Measurements from ENCODE around the gene ITPRIPL2.

ITPRIPL2 gene

DNA sequence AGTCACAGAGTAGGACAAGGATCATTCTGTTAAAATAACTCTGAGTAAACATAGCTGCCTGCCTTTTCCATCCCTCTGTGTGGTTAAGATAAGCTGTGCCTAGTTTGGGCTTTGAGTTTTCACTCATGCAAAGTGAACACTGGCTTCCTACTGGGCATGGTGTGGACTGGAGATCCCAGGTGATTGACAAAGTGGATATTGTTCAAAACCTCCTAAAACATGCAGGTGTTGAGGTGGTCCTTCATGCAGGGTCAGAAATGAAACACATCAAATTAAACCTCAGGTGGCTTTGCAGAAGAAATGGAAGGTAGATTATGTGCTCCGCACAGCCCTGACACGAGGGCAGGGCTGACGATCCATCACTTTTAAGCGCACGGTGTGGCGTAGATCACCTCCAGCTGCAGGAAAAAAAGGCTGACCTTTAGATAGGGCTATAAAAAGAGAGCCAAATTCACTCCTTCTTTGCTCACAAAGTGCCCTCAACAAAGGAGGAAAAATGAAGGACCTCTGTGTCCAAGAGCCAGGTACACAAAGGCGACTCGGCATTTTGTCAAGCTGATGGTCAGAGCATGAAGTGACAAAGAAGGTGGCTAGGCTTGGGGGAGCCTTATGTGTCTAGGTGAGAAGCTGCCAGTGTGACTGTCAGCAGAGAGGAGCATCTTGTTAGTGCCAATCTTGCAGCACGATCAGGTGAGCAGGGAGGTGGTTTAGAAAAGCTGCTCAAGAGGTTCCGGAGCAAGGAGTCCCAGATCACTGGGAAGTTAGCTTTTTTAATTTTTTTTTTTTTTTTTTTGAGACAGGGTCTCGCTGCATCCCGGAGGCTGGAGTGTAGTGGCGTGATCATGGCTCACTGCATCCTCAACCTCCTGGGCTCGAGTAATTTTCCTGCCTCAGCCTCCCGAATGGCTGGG, 19.9 kb upstream of the ITPRIPL2 start:
- DNase-seq = no peak

DNA sequence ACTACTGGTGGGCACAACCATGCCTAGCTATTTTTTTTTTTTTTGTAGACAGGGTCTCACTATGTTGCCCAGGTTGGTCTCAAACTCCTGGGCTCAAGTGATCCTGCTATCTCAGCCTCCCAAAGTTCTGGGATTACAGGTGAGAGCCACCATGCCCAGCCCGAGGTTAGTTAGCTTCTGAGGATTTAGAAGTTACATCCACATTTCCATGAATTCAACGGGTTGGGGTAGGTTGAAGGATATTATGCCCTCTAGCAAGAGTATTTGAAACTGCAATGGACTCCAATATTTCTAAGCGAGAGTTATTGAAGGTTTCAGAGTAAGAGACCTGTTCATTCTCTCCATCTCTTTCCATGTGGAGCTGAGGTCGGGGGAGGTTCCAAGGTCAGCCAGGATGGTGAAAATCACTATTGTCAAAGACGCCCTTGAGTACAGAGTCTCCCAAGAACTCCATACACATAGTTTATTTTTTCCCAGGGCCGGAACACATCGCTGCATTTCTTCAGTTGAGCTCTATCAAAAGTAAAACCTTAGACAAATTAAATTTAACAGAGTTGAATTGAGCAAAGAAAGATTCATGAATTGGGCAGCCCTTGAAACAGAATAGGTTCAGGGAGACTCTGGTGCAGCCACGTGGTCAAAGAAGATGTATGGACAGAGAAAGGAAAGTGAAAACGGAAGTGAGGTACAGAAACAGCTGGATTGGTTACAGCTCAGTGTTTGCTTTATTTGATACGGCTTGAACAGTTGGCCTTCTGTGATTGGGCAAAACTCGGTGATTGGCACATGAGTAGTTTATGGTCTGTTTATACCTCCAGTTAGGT, 19.0 kb upstream of the ITPRIPL2 start:
- no peak for DNase-seq

DNA sequence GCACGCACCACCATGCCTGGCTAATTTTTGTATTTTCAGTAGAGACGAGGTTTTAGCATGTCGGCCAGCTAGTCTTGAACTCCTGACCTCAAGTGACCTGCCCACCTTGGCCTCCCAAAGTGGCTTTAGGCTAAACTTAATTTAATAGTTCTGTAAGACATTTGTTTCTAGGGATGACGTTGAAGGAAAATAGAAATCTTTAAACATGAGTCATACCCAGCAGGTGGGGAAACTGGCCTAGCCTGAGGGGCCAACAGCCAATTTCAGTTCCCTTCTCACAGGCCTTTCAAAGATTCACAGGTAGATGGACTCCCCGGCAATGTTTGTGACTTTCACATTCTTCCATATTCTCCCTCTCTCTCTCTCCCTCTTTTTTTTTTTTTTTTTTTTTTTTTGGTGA, 18.1 kb upstream of the ITPRIPL2 start:
- DNase-seq = no peak

DNA sequence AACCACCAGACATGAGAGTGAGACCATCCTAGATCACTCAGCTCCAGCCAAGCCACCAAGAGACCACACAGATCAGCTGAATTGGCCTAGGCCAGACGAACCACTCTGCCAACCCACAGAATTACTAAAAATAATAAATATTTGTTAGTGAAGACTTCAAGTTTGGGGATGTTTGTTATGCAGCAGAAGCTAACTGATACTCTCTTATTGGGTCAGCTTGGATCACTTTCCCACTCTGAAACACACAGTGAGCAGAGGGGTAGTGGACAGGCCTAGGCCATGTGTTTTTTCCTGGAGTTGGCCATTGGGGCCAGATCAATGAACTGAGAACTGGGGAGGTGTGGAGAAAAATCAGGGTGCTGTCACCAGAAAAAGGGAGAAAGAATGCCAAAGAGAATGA, 15.6 kb upstream of the ITPRIPL2 start:
- DNase-seq = no peak

DNA sequence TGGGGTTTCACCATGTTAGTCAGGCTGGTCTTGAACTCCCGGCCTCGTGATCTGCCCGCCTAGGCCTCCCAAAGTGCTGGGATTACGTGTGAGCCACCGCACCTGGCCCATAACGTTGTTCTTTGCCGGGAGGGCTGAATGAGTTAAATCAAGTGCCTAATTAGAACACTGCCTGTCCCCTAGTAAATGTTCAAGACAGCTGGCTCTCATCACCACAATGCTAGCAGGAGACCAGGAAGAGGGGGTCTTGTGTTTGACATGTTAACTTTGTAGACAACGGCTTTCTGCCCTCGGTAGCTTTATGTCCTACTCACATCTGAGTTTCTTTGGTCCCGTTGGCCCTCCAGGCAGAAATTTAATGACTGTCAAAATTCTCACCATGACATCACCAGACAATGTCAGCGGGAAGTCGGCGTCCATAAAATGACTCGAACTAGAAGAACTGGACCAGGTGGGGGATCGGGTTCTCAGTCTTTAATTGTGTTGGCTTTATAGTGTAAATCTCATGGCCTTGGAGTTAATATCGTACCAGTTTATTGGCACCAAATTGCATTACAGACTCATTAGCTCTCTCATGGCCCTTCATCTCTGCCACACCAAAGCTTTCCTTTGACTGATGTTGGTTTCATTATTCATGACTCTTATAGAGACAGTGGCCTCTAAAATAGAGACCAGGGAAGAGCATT, 11.4 kb upstream of the ITPRIPL2 start:
- no peak for DNase-seq

DNA sequence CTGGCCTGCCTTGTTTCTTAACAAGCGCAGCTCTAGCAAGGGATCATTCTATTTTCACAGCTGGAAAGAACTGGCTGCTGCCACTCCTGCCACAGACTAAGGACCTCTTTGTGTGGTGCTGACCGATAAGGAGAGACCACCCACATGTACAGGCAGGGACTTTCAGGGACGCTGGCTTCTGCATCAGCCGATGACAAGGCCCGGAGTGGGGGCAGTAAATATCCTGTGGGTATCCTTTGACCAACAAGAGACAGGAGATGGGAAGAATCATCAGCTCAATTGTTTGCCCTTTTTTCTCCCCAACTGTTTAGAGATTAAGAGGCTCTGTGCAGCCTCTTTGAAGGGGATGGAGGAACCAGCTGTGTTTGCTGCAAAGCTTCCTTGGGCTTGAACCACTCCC, 9.2 kb upstream of the ITPRIPL2 start:
- no peak for DNase-seq

DNA sequence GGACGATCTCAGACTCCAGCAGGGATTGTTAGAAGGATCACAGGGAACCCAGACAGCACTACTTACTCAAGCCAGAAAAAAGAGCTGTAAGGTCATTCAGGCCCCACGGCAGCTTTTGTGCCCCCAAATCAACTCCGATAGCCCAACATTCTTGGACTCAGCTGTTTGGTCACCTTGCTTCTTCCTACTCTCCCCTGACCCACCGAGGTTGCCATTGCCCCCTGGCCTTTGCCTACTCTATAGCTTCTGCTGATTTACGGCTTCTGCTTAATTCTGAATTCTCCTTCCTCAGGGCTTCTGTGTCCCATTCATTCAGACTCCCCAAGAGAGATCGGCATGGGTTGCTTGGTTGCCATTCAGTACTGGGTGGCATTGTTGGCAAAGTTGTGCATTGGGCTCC, 8.6 kb upstream of the ITPRIPL2 start:
- DNase-seq = no peak

DNA sequence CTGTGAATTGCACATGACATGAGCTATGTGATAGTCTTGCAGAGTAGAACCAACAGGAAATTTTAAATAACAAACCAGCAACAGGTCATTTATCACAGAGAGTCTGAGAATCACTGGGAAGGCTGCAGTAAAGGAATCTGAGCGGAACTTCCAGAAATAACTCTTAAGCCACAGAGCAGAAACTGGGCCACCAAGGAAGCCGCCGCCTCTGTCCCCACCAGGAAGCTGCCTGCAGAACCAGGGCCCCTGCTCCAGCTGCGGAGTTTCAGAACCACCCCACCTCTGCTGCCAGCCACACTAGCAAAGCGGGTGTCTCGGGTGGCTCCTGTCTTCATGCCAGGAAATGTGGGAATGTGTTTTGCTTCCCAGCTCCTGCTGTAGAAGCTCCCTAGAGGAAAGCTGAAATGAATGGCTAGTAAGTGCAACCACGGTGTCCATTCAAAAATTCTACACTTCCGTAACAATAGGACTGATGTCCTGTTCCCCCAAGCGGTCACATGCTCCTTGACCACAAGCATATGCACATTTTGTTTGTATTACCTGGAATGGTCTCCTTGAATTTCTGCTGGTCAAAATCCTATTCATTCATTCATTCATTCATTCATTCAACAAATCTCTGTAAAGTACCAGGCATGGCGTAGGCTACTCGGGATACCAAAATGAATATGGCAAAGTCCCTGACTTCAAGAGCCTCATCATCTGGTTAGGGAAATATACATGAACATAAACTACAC, 7.7 kb upstream of the ITPRIPL2 start:
- DNase-seq = no peak

DNA sequence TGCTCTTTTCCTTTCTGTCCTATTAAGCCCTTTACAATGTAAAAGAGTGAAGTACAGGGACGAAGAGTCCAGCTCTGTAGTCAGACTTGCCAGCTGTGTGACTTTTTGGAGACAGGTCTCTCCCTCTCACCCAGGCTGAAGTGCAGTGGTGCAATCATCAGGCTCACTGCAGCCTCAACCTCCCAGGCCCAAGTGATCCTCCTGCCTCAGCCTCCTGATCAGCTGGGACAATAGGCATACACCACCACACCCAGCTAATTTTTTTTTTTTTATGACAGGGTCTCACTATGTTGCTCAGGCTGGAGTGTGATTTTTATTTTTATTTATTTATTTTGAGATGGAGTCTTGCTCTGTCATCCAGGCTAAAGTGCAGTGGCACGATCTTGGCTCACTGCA, 7.1 kb upstream of the ITPRIPL2 start:
- DNase-seq = no peak

DNA sequence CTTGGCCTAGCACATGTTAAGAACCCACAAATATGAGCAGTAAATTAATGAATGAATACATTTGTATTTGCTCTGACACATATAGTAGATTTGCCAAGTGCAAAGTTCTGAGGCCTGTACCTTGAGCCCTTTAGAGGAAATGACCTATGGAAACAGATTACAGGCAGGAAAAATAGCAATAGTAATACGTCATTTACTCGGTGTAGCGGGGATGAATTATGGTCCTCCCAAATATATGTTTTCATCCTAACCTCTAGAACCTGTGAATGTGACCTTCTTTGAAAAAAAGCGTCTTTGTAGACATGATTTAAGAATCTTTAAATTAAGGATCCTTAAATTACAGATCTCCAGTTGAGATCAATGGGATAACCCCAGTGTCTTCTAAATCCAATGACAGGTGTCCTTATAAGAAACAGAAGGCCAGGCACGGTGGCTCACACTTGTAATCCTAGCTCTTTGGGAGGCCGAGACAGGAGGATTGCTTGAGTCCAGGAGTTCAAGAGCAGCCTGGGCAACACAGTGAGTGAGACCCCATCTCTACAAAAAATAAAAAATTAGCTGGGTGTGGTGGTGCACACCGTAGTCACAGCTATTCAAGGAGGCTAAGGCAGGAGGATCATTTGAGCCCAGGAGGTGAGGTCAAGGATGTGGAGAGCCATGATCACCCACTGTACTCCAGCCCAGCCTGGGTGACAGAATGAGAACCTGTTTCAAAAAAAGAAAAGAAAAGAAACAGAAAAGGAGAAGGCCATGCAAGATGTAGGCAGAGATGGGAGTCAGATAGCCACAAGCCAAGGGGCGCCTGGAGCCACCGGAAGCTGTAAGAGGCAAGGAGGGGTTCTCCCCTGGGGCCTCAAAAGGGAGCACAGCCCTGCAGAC, 5.1 kb upstream of the ITPRIPL2 start:
- DNase-seq = no peak

DNA sequence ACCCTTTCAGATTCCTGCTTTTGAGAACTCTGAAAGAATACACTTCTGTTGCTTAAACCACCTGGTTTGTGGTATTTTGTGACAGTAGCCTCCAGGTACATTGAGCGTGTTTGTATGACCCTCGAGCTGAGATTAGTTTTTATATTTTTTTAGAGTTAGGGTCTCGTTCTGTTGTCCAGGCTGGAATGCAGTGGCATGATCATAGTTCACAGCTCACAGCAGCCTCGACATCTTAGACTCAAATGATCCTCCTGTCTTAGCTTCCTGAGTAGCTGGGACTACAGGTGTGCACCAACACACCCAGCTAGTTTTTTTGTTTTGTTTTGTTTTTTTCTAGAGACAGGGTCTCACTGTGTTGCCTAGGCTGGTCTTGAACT, 4.5 kb upstream of the ITPRIPL2 start:
- DNase-seq = no peak

DNA sequence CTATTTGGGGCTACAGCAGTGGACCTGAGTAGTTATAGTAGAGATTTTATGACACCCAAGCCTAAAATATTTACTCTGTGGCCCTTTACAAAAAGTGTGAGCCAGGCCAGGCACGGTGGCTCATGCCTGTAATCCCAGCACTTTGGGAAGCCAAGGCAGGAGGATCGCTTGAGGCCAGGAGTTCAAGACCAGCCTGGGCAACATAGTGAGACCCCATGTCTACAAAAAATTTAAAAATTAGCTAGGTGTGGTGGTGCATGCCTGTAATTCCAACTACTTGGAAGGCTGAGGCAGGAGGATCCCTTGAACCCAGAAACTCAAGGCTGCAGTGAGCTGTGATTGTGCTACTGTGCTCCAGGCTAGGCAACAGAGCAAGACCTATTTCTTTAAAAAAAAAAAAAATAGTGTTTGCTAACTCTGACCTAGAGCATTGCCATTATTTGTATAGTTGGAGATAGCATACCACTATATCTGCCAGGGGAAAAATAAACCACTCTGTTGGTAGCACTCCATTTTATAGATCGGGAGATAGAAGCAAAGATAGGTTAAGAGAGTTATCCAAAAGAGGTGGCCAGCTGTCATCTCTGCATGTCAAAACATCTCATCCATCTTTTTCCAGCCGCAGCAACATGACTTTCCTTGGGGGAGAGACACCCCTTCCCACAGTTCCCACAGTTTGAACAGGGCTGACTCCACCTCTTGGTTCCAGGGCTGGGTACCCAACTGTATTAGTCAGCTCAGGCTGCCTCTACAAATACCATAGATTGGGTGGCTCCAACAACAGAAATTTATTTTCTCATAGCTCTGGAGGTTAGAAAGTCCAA, 3.0 kb upstream of the ITPRIPL2 start:
- DNase-seq = no peak

DNA sequence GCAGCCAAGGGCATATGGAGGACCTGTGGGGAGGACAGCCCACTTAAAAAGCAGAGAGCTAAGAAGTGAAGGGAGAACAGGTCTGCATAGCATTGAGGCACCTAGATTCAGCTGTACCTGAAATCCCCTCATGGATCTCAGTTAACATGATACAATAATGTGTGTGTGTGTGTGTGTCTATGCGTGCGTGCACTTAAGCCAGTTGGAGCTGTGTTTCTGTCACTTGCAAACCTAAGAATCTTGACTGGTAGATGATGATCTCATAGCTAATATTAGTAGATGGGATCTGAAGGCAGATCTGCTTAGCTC, 1.7 kb upstream of the ITPRIPL2 start:
- no peak for DNase-seq

DNA sequence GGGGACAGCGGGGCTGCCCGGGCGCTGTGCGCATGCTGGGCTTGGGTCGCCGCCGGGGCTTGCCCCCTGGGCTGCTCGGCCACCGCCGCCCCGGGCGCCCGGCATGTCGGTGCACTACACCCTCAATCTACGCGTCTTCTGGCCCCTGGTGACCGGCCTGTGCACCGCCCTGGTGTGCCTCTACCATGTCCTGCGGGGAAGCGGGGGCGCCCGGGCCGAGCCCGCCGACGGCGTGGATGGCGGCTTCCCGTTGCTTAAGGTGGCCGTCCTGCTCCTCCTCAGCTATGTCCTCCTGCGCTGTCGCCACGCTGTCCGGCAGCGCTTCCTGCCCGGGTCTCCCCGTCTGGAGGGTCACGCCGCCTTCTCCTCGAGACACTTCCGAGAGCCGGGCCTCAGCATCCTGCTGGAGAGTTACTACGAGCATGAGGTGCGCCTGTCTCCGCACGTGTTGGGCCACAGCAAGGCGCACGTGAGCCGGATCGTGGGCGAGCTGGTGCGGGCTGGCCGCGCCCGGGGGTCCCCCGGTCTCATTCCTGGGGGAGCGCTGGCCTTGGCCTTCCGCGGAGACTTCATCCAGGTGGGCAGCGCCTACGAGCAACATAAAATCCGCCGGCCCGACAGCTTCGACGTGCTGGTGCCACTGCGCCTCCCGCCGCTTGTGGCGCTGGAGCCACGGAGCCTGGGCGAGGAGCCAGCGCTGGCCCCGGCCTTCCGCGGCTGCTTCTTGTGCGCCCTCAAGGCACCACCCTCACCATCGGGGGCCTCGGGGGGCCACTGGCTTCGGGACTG, 789 bp downstream of the ITPRIPL2 start:
- peak; percentile 26 for DNase-seq

DNA sequence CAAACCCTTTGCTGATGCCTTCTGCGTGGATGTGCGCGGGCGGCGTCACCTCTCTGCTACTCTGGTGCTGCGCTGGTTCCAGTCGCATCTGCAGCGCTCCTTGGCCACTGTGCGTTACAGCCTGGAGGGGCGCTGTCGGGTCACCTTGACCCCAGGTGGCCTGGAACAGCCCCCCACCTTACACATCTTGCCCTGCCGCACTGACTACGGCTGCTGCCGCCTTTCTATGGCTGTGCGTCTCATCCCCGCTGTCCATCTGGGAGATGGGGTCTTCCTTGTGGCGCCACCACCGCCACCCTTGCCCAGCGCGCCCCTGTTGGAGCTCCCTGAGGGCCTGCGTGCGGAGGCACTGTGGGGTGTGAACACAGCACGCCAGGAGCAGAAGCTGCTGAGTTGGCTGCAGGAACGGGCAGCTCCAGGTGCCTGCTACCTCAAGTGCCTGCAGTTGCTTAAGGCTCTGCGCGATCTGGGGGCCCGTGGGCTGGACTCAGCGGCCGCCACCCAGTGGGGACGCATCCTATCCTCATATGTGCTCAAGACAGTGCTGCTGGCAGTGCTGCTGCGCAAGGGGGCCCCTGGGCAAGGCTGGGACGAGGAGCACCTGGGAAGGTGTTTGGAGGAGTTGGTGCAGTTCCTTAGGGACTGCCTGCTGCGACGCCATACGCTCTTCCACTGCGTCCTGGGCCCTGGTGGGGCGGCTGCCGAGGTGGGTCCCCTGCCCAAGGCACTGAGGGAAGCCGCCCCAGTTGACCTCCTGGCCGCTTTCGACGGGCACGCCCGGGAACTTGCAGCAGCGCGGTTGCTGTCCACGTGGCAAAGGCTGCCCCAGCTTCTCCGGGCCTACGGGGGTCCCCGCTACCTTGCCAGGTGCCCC, 1.6 kb downstream of the ITPRIPL2 start:
- no peak for DNase-seq

DNA sequence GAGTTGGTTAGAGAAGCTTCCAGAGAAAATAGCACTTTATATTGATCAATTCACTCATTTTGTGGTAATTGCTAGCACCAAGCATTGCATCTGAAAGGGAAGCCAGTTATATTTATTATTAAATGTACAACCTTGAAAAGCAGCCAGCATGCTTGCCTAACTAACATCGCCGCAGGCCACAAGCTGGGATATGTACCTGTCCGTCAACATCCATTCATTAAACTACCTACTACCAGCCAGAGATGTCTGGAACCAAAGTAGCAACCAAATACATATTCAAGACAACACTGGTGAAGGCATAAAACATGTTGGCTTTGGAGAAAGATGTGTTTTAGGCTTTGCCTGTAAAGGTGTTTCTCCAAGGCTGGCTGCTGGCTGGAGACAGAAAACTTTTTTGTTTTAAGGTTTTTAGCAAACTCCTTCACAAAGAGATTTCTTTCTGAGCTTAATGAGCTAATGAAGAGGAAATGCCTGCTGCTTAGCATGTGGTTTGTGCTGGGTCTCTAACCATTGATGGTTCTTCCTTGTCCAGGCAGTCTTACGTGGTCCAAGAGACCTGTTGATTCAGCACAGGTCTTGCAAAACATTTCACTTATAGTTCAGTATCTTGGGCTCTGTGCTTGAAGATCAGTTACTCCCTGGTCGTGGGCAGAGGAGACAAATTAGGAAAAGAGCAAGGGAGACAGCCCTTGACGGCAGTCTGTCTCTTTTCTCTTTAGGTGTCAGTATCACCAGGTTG, 3.1 kb downstream of the ITPRIPL2 start:
- no peak for DNase-seq

DNA sequence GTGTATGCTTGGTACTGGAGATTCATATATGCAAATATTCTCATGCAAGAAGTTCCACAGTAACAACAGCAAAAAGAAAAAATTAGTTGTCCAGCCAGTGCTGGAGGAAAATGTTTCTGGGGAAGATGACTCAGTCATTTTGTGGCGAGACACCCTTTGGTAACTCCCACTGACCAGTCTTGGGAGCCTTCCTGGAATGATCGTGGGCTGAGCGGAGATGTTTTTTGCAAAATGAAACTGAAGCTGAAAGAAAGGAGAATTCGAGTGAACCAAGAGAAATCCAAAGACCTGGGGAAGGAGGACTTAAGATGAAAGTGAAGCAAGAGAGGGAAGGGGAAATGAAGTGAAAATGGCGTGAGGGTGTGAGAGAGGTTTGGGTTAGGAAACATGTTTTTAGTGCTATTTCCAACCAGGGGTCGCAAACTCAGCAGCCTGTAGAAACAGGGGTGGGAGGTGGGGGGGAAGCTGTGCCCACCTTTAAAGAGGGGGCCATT, 5.2 kb downstream of the ITPRIPL2 start:
- no peak for DNase-seq

DNA sequence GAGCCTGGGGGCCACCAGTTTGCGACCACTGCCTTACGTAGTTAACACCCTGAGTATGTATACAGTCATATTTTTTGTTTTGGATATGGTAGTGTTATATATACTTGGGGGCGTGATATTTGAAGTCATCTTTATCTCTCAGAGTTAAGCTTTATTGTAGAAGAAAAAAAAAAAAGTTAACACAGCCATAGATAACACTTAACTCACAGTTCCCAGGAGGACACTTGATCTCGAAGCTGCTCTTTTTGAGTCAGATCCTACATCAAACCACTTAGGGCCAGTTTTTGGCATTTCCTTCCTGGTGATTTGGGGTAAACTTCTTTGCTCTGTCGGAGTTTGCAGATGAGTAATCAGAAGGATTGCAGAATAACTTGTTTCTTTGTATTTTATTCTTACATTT, 5.8 kb downstream of the ITPRIPL2 start:
- DNase-seq = no peak

All from DMS79 treated with DMSO at 0.1 percent for 48 hours (cell line).